Measurements from ENCODE around the gene PRKCSH.
"Not testable (repeated sequence)": the region's sequence is repeated elsewhere in the genome, so short reads cannot be mapped to it uniquely, and the experiment has no call there.

PRKCSH gene

GRCh38 chr19:11421371-11422098 is 13.9 kb upstream of the PRKCSH start:
- Histone ChIP-seq H3K4me3 (ENCODE audit: low read length) (no peak overlapping the region), H3K9ac (ENCODE audit: low read length) (no peak overlapping the region), H3K36me3 (ENCODE audit: control insufficient read depth, insufficient read depth, low read length, severe bottlenecking) (no peaks in the 10 kb centered on the region), H3K9me3 (ENCODE audit: control insufficient read depth, low read length) (no peaks in the 10 kb centered on the region), H3K27me3 (replicated peaks; ENCODE audit: control insufficient read depth, insufficient read depth, low read length) (peaks cover 49% of the 10 kb centered on the region), H3K4me1 (ENCODE audit: control insufficient read depth, insufficient read depth, low read length) (peaks cover 12% of the 10 kb centered on the region)
- peak; percentile 9 for DNase-seq (ENCODE audit: low read depth)

- H3K9ac ChIP-seq (ENCODE audit: low read length), result no peak overlapping the region
- H3K36me3 ChIP-seq (ENCODE audit: control insufficient read depth, insufficient read depth, low read length, severe bottlenecking), result no peaks in the 10 kb centered on the region
- H3K4me1 ChIP-seq (ENCODE audit: control insufficient read depth, insufficient read depth, low read length), result peaks cover 12% of the 10 kb centered on the region
- H3K9me3 ChIP-seq (ENCODE audit: control insufficient read depth, low read length), result no peaks in the 10 kb centered on the region
- H3K27me3 ChIP-seq (replicated peaks; ENCODE audit: control insufficient read depth, insufficient read depth, low read length), result peaks cover 46% of the 10 kb centered on the region
- DNase-seq (ENCODE audit: low read depth), result peak; percentile 51
- H3K4me3 ChIP-seq (ENCODE audit: low read length), result no peak overlapping the region
These were observed 13.0 kb upstream of the PRKCSH start for GRCh38 chr19:11422163-11423065.

- Histone ChIP-seq H3K9me3 (ENCODE audit: control insufficient read depth, low read length) (no peaks in the 10 kb centered on the region), H3K4me3 (ENCODE audit: low read length) (no peak overlapping the region), H3K9ac (ENCODE audit: low read length) (no peak overlapping the region), H3K36me3 (ENCODE audit: control insufficient read depth, insufficient read depth, low read length, severe bottlenecking) (no peaks in the 10 kb centered on the region), H3K27me3 (replicated peaks; ENCODE audit: control insufficient read depth, insufficient read depth, low read length) (peaks cover 42% of the 10 kb centered on the region), H3K4me1 (ENCODE audit: control insufficient read depth, insufficient read depth, low read length) (peaks cover 12% of the 10 kb centered on the region)
- no peak for DNase-seq (ENCODE audit: low read depth)
These were observed 12.2 kb upstream of the PRKCSH start for GRCh38 chr19:11423164-11423790.

GRCh38 chr19:11423791-11424181 is 11.6 kb upstream of the PRKCSH start:
- H3K36me3 ChIP-seq (ENCODE audit: control insufficient read depth, insufficient read depth, low read length, severe bottlenecking), result no peaks in the 10 kb centered on the region
- H3K4me3 ChIP-seq (ENCODE audit: low read length), result no peak overlapping the region
- H3K27me3 ChIP-seq (replicated peaks; ENCODE audit: control insufficient read depth, insufficient read depth, low read length), result peaks cover 39% of the 10 kb centered on the region
- no peak for DNase-seq (ENCODE audit: low read depth)
- no peak overlapping the region for H3K9ac ChIP-seq (ENCODE audit: low read length)
- H3K4me1 ChIP-seq (ENCODE audit: control insufficient read depth, insufficient read depth, low read length), result peaks cover 10% of the 10 kb centered on the region
- H3K9me3 ChIP-seq (ENCODE audit: control insufficient read depth, low read length), result no peaks in the 10 kb centered on the region

GRCh38 chr19:11425719-11426457 is 9.5 kb upstream of the PRKCSH start:
- no peaks in the 10 kb centered on the region for H3K9me3 ChIP-seq (ENCODE audit: control insufficient read depth, low read length)
- no peak overlapping the region for H3K9ac ChIP-seq (ENCODE audit: low read length)
- H3K27me3 ChIP-seq (replicated peaks; ENCODE audit: control insufficient read depth, insufficient read depth, low read length), result peaks cover 21% of the 10 kb centered on the region
- H3K36me3 ChIP-seq (ENCODE audit: control insufficient read depth, insufficient read depth, low read length, severe bottlenecking), result no peaks in the 10 kb centered on the region
- DNase-seq (ENCODE audit: low read depth), result no peak
- peaks cover under 1% of the 10 kb centered on the region for H3K4me1 ChIP-seq (ENCODE audit: control insufficient read depth, insufficient read depth, low read length)
- H3K4me3 ChIP-seq (ENCODE audit: low read length), result no peak overlapping the region

GRCh38 chr19:11426656-11427055 is 8.8 kb upstream of the PRKCSH start:
- DNase-seq (ENCODE audit: low read depth), result no peak
- no peaks in the 10 kb centered on the region for H3K36me3 ChIP-seq (ENCODE audit: control insufficient read depth, insufficient read depth, low read length, severe bottlenecking)
- H3K4me3 ChIP-seq (ENCODE audit: low read length), result no peak overlapping the region
- no peak overlapping the region for H3K9ac ChIP-seq (ENCODE audit: low read length)
- no peaks in the 10 kb centered on the region for H3K9me3 ChIP-seq (ENCODE audit: control insufficient read depth, low read length)
- H3K4me1 ChIP-seq (ENCODE audit: control insufficient read depth, insufficient read depth, low read length), result no peaks in the 10 kb centered on the region
- H3K27me3 ChIP-seq (replicated peaks; ENCODE audit: control insufficient read depth, insufficient read depth, low read length), result peaks cover 14% of the 10 kb centered on the region

GRCh38 chr19:11433526-11433925 is 1.9 kb upstream of the PRKCSH start:
- not testable (repeated sequence) for H3K9me3 ChIP-seq (ENCODE audit: control insufficient read depth, low read length); H3K36me3 ChIP-seq (ENCODE audit: control insufficient read depth, insufficient read depth, low read length, severe bottlenecking); H3K27me3 ChIP-seq (replicated peaks; ENCODE audit: control insufficient read depth, insufficient read depth, low read length); H3K9ac ChIP-seq (ENCODE audit: low read length); H3K4me3 ChIP-seq (ENCODE audit: low read length); DNase-seq (ENCODE audit: low read depth)
- peaks cover 13% of the 10 kb centered on the region for H3K4me1 ChIP-seq (ENCODE audit: control insufficient read depth, insufficient read depth, low read length)

- no peak for DNase-seq (ENCODE audit: low read depth)
- H3K4me1 ChIP-seq (ENCODE audit: control insufficient read depth, insufficient read depth, low read length), result peaks cover 13% of the 10 kb centered on the region
- peaks cover 9% of the 10 kb centered on the region for H3K36me3 ChIP-seq (ENCODE audit: control insufficient read depth, insufficient read depth, low read length, severe bottlenecking)
- no peaks in the 10 kb centered on the region for H3K27me3 ChIP-seq (replicated peaks; ENCODE audit: control insufficient read depth, insufficient read depth, low read length)
- no peaks in the 10 kb centered on the region for H3K9me3 ChIP-seq (ENCODE audit: control insufficient read depth, low read length)
- peak overlapping the region; percentile 97 for H3K9ac ChIP-seq (ENCODE audit: low read length)
- H3K4me3 ChIP-seq (ENCODE audit: low read length), result peak overlapping the region; percentile 99
These were observed 755 bp upstream of the PRKCSH start for GRCh38 chr19:11434703-11435056.

- Histone ChIP-seq H3K4me3 (ENCODE audit: low read length) (peak overlapping the region; percentile 99), H3K9me3 (ENCODE audit: control insufficient read depth, low read length) (no peaks in the 10 kb centered on the region), H3K27me3 (replicated peaks; ENCODE audit: control insufficient read depth, insufficient read depth, low read length) (no peaks in the 10 kb centered on the region), H3K9ac (ENCODE audit: low read length) (peak overlapping the region; percentile 97), H3K36me3 (ENCODE audit: control insufficient read depth, insufficient read depth, low read length, severe bottlenecking) (peaks cover 14% of the 10 kb centered on the region), H3K4me1 (ENCODE audit: control insufficient read depth, insufficient read depth, low read length) (peaks cover 13% of the 10 kb centered on the region)
- peak; percentile 54 for DNase-seq (ENCODE audit: low read depth)
These were observed 438 bp downstream of the PRKCSH start for GRCh38 chr19:11435833-11436313.

GRCh38 chr19:11437955-11438354 is 2.5 kb downstream of the PRKCSH start:
- Histone ChIP-seq H3K9me3 (ENCODE audit: control insufficient read depth, low read length) (no peaks in the 10 kb centered on the region), H3K9ac (ENCODE audit: low read length) (no peak overlapping the region), H3K4me3 (ENCODE audit: low read length) (no peak overlapping the region), H3K4me1 (ENCODE audit: control insufficient read depth, insufficient read depth, low read length) (peaks cover 13% of the 10 kb centered on the region), H3K36me3 (ENCODE audit: control insufficient read depth, insufficient read depth, low read length, severe bottlenecking) (peaks cover 33% of the 10 kb centered on the region), H3K27me3 (replicated peaks; ENCODE audit: control insufficient read depth, insufficient read depth, low read length) (no peaks in the 10 kb centered on the region)
- no peak for DNase-seq (ENCODE audit: low read depth)

All from adipocyte (in vitro differentiated cells).